Activated CD4-positive, alpha-beta T cell treated with anti-CD3 and anti-CD28 coated beads for 36 hours (primary cell): ENCODE measurements around the gene C1RL. TPM values are rescaled to one million over a fixed set of nuclear protein-coding genes. Genes with fewer than 3 reads are reported as not detected.

ENCODE experiments used
- ATAC-seq: fragments of 200-7000 bp; cut with Tn5 transposase; one replicate; pipeline ENCODE4 v1.10.0; 2021; ENCODE audit warnings: mild to moderate bottlenecking, moderate library complexity
- CTCF ChIA-PET: fragments of 350-600 bp; sonication (Branson Sonifier 250); formaldehyde crosslinking; loops from one replicate; lab custom pipeline; 2021; ENCODE audit warnings: antibody characterized with exemption; lab: Charles Lee
- POLR2A ChIA-PET: fragments of 350-600 bp; sonication (Branson Sonifier 250); formaldehyde crosslinking; loops from one replicate; lab custom pipeline; 2021; ENCODE audit warnings: antibody characterized with exemption, inconsistent platforms; lab: Charles Lee
- DNase-seq: peaks from one replicate; pipeline ENCODE4 v3.0.0-alpha.2; 2020
- H3K27ac Mint-ChIP-seq: one replicate; pipeline ENCODE4 v1.8.0; 2021; ENCODE audit warnings: mixed read lengths
- H3K27me3 Mint-ChIP-seq: one replicate; pipeline ENCODE4 v1.8.0; 2021; ENCODE audit warnings: mixed read lengths
- H3K36me3 Mint-ChIP-seq: one replicate; pipeline ENCODE4 v1.8.0; 2021; ENCODE audit warnings: low read depth, mixed read lengths
- H3K4me1 Mint-ChIP-seq: one replicate; pipeline ENCODE4 v1.8.0; 2021; ENCODE audit warnings: mixed read lengths
- H3K4me3 Mint-ChIP-seq: one replicate; pipeline ENCODE4 v1.8.0; 2021; ENCODE audit warnings: mild to moderate bottlenecking, moderate library complexity, mixed read lengths
- H3K9me3 Mint-ChIP-seq: one replicate; pipeline ENCODE4 v1.8.0; 2021; ENCODE audit warnings: low read depth, mixed read lengths
- intact Hi-C, 2 experiments: fragments of 100-400 bp; cut with DNase I in 1 of 2; cut with micrococcal nuclease in 1 of 2; formaldehyde crosslinking; loops; one replicate each; pipeline versions ENCODE4 v1.14.2 to v1.15.1; 2022 to 2024; cut with DNase I, micrococcal nuclease
- total RNA-seq, 2 experiments: library from RNA; stranded (reverse); gene quantifications; one replicate each; pipeline ENCODE4 v1.2.3, GENCODE V29; 2021

Gene C1RL, protein sequence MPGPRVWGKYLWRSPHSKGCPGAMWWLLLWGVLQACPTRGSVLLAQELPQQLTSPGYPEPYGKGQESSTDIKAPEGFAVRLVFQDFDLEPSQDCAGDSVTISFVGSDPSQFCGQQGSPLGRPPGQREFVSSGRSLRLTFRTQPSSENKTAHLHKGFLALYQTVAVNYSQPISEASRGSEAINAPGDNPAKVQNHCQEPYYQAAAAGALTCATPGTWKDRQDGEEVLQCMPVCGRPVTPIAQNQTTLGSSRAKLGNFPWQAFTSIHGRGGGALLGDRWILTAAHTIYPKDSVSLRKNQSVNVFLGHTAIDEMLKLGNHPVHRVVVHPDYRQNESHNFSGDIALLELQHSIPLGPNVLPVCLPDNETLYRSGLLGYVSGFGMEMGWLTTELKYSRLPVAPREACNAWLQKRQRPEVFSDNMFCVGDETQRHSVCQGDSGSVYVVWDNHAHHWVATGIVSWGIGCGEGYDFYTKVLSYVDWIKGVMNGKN
- total RNA-seq = 10 to 100 TPM; 17.3 to 18.9 TPM

GRCh38 chr12:7108796-7109571 is at the start of gene C1RL:
TSS of gene C1RL (minus strand) at chr12:7109214. CDS start at chr12:7109180, 34 bp downstream.
- ChIA-PET POLR2A (interaction anchor here (0.7 to 3.2 kb wide), 5 partner anchors 19 to 236 kb away, joined by 3 to 34 read pairs (median 3); partner anchors contain the start of genes C12orf57, RNU7-1 and SPSB2), CTCF (interaction anchor here (0.6 to 5.1 kb wide), 35 partner anchors 9 to 1024 kb away, joined by 3 to 41 read pairs (median 4); partner anchors contain the start of genes C12orf57, LPCAT3 and RNU7-1)
- peak within 1 kb of the TSS; percentile 94 for H3K27ac Mint-ChIP-seq
- peaks cover 8% of the 10 kb centered on the region for H3K9me3 Mint-ChIP-seq
- intact Hi-C loops = loop anchor here (1.0 to 10.0 kb wide), 10 partner anchors 21 to 384 kb away; partner anchors contain the start of genes C12orf57 (in 2 of the 2), EMG1 (in 2 of the 2), LPCAT3 (in 2 of the 2) and PHB2 (in 2 of the 2)
- ATAC-seq (peak; percentile 33), DNase-seq (peak; percentile 90)
- H3K36me3 Mint-ChIP-seq = peaks cover 42% of the 10 kb centered on the region
- H3K4me3 Mint-ChIP-seq = peak within 1 kb of the TSS; percentile 92
- peaks cover 43% of the 10 kb centered on the region for H3K4me1 Mint-ChIP-seq
- H3K27me3 Mint-ChIP-seq = no peaks in the 10 kb centered on the region

DNA sequence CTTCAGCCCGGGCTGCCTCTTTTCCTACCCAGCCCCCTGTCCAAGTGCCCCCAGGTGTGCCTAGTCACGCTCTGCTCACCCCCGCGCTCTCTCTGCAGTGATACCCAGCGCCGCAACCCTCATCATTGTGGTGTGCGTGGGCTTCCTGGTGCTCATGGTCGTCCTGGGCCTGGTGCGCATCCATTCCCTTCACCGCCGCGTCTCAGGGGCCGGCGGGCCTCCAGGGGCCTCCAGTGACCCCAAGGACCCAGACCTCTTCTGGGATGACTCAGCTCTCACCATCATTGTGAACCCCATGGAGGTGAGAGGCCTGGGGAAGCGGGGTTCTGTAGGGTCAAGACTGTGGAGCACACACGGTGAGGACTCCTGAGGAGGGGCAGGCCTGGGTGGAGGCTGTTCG is 48.4 kb upstream of the C1RL start:
- H3K27me3 Mint-ChIP-seq = no peaks in the 10 kb centered on the region
- POLR2A ChIA-PET = no interaction called here
- DNase-seq = no peak
- CTCF ChIA-PET = interaction anchor here (1.5 kb wide), 1 partner anchor 12 kb away, joined by 5 read pairs; no protein-coding TSS in a partner anchor
- no peak overlapping the region for H3K27ac Mint-ChIP-seq
- no peak for ATAC-seq
- no peaks in the 10 kb centered on the region for H3K4me1 Mint-ChIP-seq
- H3K36me3 Mint-ChIP-seq = peaks cover 3% of the 10 kb centered on the region
- no peaks in the 10 kb centered on the region for H3K9me3 Mint-ChIP-seq
- intact Hi-C loops = no loop called here
- H3K4me3 Mint-ChIP-seq = no peak overlapping the region

DNA sequence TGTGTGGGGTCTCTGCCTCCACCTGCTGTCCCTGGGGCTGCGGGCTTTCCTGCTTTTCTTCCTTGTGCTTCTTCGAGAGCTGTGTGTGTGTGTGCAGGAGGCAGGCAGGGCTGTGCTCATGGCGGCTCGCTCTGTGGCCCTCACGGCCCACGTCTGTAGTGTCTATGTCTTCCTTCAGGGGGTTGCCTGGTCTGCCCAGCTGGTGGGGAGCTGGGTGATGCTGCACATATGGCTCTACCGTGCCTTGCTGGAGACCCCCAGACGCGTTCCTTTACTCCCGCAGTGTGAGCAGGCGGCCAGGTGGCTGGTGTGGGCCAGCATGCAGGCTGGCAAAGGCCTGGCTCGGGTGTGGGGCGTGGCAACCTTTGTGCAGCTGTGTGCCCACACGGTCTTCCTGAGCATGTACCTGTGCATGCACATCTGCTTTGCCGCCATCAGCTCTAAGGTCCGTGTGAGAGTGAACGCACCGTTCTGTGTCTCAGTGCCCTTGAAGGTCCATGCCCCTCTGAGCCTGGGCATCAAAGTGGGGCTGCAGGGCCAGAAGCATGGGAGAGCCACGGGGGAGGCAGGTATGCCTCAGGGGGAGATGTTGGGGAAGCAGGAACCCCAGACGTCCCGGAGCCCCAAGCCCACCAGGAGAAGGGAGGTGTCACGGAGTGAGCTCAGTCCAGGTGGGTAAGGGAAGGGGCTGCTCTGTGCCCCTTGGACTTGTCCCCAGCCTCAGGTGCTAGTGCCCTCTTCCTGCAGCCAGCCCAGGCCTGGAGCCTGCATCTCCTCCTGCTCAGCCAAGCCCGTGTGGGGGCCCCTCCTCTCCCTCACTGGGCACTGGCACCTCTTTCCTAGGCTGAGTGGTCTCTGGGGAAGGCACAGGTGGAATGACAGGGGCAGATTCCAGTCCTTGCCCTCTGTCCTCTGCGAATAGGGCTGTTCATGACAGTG is 47.5 kb upstream of the C1RL start:
- ChIA-PET CTCF (interaction anchor here (0.6 to 1.5 kb wide), 2 partner anchors 11 to 44 kb away, joined by 3 to 5 read pairs; no protein-coding TSS in a partner anchor), POLR2A (no interaction called here)
- Mint-ChIP-seq H3K27me3 (no peaks in the 10 kb centered on the region), H3K4me1 (no peaks in the 10 kb centered on the region), H3K27ac (no peak overlapping the region), H3K36me3 (peaks cover 3% of the 10 kb centered on the region), H3K4me3 (no peak overlapping the region), H3K9me3 (no peaks in the 10 kb centered on the region)
- DNase-seq = no peak
- ATAC-seq = no peak
- intact Hi-C loops = no loop called here

GRCh38 chr12:7155471-7156034 is 46.5 kb upstream of the C1RL start:
- no peaks in the 10 kb centered on the region for H3K4me1 Mint-ChIP-seq
- H3K27ac Mint-ChIP-seq = no peak overlapping the region
- intact Hi-C loops = no loop called here
- no peaks in the 10 kb centered on the region for H3K9me3 Mint-ChIP-seq
- peaks cover 3% of the 10 kb centered on the region for H3K36me3 Mint-ChIP-seq
- no peaks in the 10 kb centered on the region for H3K27me3 Mint-ChIP-seq
- DNase-seq = no peak
- ChIA-PET POLR2A (no interaction called here), CTCF (interaction anchor here (0.6 to 3.2 kb wide), 4 partner anchors 10 to 47 kb away, joined by 3 to 17 read pairs (median 4); no protein-coding TSS in a partner anchor)
- ATAC-seq = no peak
- no peak overlapping the region for H3K4me3 Mint-ChIP-seq

GRCh38 chr12:7154901-7155470 is 46.0 kb upstream of the C1RL start:
- no peak for DNase-seq
- intact Hi-C loops = no loop called here
- H3K4me1 Mint-ChIP-seq = no peaks in the 10 kb centered on the region
- ChIA-PET POLR2A (no interaction called here), CTCF (interaction anchor here (0.6 to 3.2 kb wide), 4 partner anchors 10 to 47 kb away, joined by 3 to 17 read pairs (median 4); no protein-coding TSS in a partner anchor)
- ATAC-seq = no peak
- peaks cover 4% of the 10 kb centered on the region for H3K36me3 Mint-ChIP-seq
- H3K4me3 Mint-ChIP-seq = no peak overlapping the region
- no peak overlapping the region for H3K27ac Mint-ChIP-seq
- no peaks in the 10 kb centered on the region for H3K9me3 Mint-ChIP-seq
- H3K27me3 Mint-ChIP-seq = no peaks in the 10 kb centered on the region

- ATAC-seq (no peak), DNase-seq (no peak)
- Mint-ChIP-seq H3K4me3 (no peak overlapping the region), H3K4me1 (no peaks in the 10 kb centered on the region), H3K36me3 (peaks cover 9% of the 10 kb centered on the region), H3K9me3 (no peaks in the 10 kb centered on the region), H3K27ac (no peak overlapping the region), H3K27me3 (no peaks in the 10 kb centered on the region)
- ChIA-PET POLR2A (no interaction called here), CTCF (interaction anchor here (0.6 to 3.2 kb wide), 4 partner anchors 8 to 16 kb away, joined by 5 to 17 read pairs (median 6); no protein-coding TSS in a partner anchor)
- intact Hi-C loops = no loop called here
These were observed 45.0 kb upstream of the C1RL start for GRCh38 chr12:7154042-7154441.

DNA sequence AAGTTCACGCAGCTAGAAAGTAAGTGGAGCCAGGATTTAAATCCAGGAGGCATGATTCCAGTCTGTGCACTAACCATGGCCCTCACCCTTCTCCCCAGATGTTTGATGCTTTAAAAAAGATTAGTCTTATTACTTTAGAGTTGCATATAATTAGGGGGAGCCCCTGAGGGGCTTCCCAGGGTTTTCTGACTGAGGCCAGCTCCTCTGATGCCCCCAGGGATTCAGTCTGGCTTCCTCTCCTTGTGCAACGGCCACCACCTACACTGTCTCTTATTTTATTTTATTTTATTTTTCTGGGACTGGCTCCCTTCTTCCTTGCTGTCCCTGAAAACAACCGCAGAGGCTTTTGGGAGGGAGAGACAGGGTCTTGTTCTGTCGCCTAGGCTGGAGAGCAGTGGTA is 43.8 kb upstream of the C1RL start:
- Mint-ChIP-seq H3K9me3 (no peaks in the 10 kb centered on the region), H3K4me3 (no peak overlapping the region), H3K36me3 (peaks cover 14% of the 10 kb centered on the region), H3K27ac (no peak overlapping the region), H3K4me1 (no peaks in the 10 kb centered on the region), H3K27me3 (no peaks in the 10 kb centered on the region)
- CTCF ChIA-PET = interaction anchor here (1.4 to 3.2 kb wide), 2 partner anchors 8 to 11 kb away, joined by 5 to 17 read pairs; no protein-coding TSS in a partner anchor
- intact Hi-C loops = no loop called here
- no peak for DNase-seq
- POLR2A ChIA-PET = no interaction called here
- no peak for ATAC-seq

GRCh38 chr12:7151532-7151931 is 42.5 kb upstream of the C1RL start:
- Mint-ChIP-seq H3K27ac (no peak overlapping the region), H3K36me3 (peaks cover 14% of the 10 kb centered on the region), H3K4me1 (no peaks in the 10 kb centered on the region), H3K4me3 (no peak overlapping the region), H3K27me3 (no peaks in the 10 kb centered on the region), H3K9me3 (no peaks in the 10 kb centered on the region)
- POLR2A ChIA-PET = interaction anchor here (0.7 kb wide), 1 partner anchor 39 kb away, joined by 4 read pairs; no protein-coding TSS in a partner anchor
- no peak for DNase-seq
- CTCF ChIA-PET = no interaction called here
- no peak for ATAC-seq
- intact Hi-C loops = no loop called here

DNA sequence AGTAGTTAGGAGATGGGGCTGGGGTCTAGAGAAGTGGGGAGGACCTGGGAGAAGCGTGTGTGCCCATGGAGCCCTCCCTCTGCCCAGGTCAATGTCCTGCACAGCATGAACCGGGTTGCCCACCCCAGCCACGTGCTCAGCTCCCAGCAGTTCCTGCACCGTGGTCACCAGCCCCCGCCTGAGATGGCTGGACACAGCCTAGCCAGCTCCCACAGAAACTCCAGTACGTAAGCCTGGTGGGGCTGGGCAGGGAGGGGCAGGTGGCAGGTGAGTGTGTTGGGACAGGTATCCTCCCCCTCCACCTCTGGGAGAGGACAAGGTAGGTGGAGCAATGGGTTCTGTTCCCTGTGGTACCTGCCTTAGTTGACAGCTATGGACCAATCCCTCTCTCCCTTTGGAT is 41.8 kb upstream of the C1RL start:
- peaks cover 17% of the 10 kb centered on the region for H3K36me3 Mint-ChIP-seq
- CTCF ChIA-PET = no interaction called here
- DNase-seq = no peak
- H3K27ac Mint-ChIP-seq = no peak overlapping the region
- no peaks in the 10 kb centered on the region for H3K27me3 Mint-ChIP-seq
- intact Hi-C loops = no loop called here
- H3K4me3 Mint-ChIP-seq = no peak overlapping the region
- H3K4me1 Mint-ChIP-seq = no peaks in the 10 kb centered on the region
- no peak for ATAC-seq
- POLR2A ChIA-PET = no interaction called here
- no peaks in the 10 kb centered on the region for H3K9me3 Mint-ChIP-seq

DNA sequence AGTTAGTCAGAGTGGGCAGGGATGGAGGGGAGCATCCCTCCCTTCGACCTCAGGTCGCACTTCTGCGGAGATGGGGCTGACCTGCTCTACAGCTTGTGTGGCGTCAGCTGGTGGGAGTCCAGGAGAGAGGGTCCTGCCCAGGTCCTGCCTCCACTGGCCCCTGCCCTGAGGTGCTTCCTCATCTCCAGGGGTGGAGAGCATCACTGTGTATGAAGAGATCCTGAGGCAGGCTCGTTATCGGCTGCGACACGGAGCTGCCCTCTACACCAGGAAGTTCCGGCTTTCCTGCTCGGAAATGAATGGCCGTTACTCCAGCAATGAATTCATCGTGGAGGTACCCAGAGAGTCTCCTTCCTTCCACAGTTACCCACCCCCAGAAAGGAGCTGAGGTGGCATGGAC is 41.3 kb upstream of the C1RL start:
- no peak overlapping the region for H3K27ac Mint-ChIP-seq
- POLR2A ChIA-PET = no interaction called here
- no peak overlapping the region for H3K4me3 Mint-ChIP-seq
- H3K4me1 Mint-ChIP-seq = no peaks in the 10 kb centered on the region
- DNase-seq = no peak
- intact Hi-C loops = no loop called here
- CTCF ChIA-PET = no interaction called here
- no peaks in the 10 kb centered on the region for H3K9me3 Mint-ChIP-seq
- no peaks in the 10 kb centered on the region for H3K27me3 Mint-ChIP-seq
- peaks cover 17% of the 10 kb centered on the region for H3K36me3 Mint-ChIP-seq
- no peak for ATAC-seq
